SH-SY5Y (cell line): Measurements from ENCODE around the gene TRMT1.

Source experiments
- GATA2 ChIP-seq: IDR thresholded peaks from 2 replicates; pipeline ENCODE4 v1.6.1; 2011; ENCODE audit warnings: mild to moderate bottlenecking, low read depth, low read length
- GATA3 ChIP-seq: IDR thresholded peaks from 2 replicates; pipeline ENCODE4 v1.6.1; 2011; ENCODE audit warnings: low read depth, mild to moderate bottlenecking, low read length, moderate library complexity

DNA sequence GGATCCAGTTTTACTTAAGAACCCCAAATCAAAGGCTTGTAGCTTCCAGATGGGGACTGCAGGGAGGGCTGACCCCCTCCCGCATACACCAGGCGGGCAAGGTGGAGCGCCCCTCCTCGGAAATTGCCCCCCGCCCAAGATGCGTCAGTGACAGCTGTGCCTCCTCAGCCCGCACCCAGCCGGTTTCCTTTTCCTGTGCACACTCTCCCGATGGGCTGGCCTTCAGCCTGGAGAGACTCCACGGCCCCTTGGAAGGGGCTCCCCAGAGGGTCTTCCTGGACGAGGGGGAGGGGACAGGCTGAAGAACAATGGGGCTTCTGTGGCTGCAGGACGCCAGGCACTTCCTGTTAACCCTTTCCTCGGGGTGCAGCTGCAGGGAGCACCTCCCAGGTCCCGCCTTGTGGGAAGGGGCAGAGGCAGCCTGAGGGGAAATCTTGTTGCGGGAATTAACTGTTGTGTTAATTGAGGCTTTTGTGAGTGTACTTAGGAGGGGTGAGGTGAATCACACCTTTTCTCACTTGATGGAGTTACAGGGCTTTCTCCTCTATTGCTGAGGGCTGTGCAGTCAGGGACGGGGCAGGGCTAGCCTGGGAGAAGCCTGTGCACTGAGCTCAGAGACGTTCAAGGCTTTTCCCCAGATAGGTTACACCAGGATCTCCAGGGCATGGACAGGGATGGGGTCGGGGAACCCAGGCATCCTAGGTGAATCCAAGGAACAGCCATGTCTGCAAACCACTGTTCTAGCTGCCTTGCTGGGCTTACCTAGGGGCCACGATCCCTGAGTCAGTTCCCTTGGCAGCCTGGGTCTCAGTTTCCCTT lies 48.0 kb upstream of the TRMT1 start:
- TF ChIP-seq GATA2 (0 out of 2 replicates have a peak, but pooled peaks have one; percentile 5), GATA3 (no peak)
